SH-SY5Y (cell line): ENCODE measurements around the gene INHBC.

ENCODE experiments used
- GATA2 ChIP-seq: IDR thresholded peaks from 2 replicates; pipeline ENCODE4 v1.6.1; 2011; ENCODE audit warnings: mild to moderate bottlenecking, low read depth, low read length
- GATA3 ChIP-seq: IDR thresholded peaks from 2 replicates; pipeline ENCODE4 v1.6.1; 2011; ENCODE audit warnings: low read depth, mild to moderate bottlenecking, low read length, moderate library complexity

The INHBC gene, protein sequence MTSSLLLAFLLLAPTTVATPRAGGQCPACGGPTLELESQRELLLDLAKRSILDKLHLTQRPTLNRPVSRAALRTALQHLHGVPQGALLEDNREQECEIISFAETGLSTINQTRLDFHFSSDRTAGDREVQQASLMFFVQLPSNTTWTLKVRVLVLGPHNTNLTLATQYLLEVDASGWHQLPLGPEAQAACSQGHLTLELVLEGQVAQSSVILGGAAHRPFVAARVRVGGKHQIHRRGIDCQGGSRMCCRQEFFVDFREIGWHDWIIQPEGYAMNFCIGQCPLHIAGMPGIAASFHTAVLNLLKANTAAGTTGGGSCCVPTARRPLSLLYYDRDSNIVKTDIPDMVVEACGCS

DNA sequence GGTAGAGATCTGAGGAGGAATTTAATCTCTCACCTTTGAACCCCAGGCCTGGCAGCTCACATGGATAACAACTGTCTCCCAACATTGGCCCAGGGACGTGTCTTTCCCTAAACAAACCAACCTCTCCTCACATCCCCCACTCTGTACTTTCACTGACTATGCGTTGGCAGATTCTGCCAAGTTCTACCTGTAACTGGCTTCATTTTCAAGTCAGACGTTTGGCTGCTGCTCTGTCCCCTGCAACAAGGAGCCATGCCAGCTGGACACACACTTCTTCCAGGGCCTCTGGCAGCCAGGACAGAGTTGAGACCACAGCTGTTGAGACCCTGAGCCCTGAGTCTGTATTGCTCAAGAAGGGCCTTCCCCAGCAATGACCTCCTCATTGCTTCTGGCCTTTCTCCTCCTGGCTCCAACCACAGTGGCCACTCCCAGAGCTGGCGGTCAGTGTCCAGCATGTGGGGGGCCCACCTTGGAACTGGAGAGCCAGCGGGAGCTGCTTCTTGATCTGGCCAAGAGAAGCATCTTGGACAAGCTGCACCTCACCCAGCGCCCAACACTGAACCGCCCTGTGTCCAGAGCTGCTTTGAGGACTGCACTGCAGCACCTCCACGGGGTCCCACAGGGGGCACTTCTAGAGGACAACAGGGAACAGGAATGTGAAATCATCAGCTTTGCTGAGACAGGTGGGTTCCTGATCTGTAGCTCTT lies at the start of gene INHBC:
INHBC (plus strand) TSS at position 268 of the 707 bp plus-strand sequence; CDS start at position 371, 103 bp downstream.
- TF ChIP-seq GATA2 (no peak), GATA3 (no peak)

- TF ChIP-seq GATA3 (no peak), GATA2 (no peak)
Measured at GRCh38 chr12:57385586-57385985, 49.0 kb upstream of the INHBC start.

- TF ChIP-seq GATA3 (no peak), GATA2 (no peak)
Measured at GRCh38 chr12:57386187-57386720, 48.3 kb upstream of the INHBC start.

DNA sequence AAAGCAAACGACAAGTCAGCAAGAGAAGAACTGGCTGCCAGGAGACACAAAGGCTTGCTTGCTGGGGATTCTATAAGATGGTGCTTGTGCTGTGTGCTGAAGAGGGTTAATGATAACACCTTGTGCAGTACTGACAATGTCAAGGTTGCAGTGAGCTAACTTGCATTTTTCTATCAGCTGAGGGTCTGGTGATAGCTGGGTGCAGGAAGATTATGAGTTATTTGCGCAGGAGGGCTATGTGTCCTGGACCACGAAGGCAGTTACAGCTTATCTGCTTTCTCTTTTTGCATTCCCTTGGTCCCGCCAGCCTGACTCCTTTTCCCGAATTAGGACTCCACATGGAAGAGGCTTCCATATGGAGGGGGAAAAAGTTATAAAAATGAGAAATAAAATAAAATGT lies 46.2 kb upstream of the INHBC start:
- TF ChIP-seq GATA2 (no peak), GATA3 (no peak)

DNA sequence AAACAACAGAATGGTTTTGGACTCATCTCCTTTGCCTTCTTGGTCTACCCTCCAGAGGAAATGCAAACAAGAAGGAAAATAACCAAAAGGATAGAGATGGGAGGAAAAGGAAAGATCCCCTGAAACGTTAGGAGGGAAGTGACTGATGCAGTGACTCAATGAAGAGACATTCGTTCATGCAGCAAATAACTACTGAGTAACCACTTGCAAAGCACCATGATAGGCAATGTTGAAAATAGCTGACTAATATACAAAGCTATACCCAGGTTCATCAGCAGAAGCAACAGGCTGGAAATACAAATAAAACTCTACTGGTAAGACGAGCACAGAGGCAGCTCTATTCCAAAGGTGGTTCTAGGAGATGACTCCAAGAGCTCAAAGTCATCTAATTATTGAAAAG lies 45.6 kb upstream of the INHBC start:
- TF ChIP-seq GATA2 = no peak
- TF ChIP-seq GATA3 = no peak

DNA sequence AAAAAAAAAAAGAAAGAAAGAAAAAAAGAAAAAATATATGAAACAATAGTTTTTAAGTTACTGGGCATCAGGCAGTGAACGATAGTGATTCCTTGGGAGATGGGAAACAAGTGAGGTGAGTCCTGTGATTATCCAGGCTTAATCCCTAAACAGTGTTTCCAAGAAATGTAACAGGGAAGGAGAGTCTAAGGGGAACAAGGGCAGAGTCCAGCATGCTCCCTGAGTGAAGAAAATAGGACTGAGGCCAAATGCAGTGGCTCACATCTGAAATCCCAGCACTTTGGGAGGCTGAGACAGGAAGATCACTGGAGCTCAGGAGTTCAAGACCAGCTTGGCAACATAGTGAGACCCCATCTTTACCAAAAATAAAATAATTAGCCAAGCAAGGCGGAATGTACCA lies 44.4 kb upstream of the INHBC start:
- TF ChIP-seq GATA3 = no peak

GRCh38 chr12:57395121-57395520 lies 39.5 kb upstream of the INHBC start:
- TF ChIP-seq GATA2 = no peak
- no peak for TF ChIP-seq GATA3

- TF ChIP-seq GATA2 = no peak
- no peak for TF ChIP-seq GATA3
Measured at GRCh38 chr12:57397441-57397840, 37.1 kb upstream of the INHBC start.

DNA sequence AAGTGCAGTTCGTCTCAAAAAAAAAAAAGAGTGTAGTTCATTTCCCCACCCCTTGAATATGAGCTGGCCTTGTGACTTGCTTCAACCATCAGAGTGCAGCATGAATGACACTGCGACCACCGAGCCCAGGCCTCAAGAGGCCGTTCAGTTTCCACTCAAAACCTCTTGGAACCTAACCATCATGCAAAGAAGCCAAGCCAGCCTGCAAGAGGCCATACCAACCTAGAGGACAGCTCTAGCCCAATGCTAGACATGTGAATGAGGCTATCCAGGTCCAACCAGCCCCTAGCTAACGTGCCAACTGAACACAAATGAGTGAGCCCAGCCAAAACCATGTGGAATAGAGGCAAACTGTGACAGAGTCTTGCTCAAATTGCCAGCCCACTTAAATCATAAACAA lies 33.4 kb upstream of the INHBC start:
- no peak for TF ChIP-seq GATA3
- TF ChIP-seq GATA2 = no peak

DNA sequence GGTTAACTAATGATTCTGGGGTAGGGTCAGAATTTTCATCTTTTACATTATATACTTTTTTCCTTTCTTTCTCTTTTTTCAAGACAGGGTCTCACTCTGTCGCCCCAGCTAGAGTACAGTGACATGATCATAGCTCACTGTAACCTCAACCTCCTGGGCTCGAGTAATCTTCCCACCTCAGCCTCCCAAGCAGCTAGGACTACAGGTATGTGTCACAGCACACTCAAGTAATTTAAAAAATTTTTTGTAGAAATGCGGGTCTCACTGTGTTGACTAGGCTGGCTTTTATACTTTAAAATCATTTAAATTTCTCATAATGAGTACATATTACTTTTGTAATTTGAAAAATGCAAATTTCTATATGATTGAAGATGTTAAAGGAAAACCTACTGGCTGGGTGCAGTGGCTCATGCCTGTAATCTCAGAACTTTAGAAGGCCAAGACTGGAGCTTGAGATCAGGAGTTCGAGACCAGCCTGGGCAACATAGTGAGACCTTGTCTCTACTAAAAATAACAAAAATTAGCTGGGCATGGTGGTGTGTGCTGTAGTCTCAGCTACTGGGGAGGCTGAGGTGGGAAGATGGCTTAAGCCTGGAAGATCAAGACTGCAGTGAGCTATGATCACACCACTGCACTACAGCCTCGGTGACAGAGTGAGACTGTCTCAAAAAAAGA lies 29.5 kb upstream of the INHBC start:
- TF ChIP-seq GATA3 (no peak), GATA2 (no peak)

GRCh38 chr12:57410534-57410933 lies 24.1 kb upstream of the INHBC start:
- TF ChIP-seq GATA2 (no peak), GATA3 (no peak)

DNA sequence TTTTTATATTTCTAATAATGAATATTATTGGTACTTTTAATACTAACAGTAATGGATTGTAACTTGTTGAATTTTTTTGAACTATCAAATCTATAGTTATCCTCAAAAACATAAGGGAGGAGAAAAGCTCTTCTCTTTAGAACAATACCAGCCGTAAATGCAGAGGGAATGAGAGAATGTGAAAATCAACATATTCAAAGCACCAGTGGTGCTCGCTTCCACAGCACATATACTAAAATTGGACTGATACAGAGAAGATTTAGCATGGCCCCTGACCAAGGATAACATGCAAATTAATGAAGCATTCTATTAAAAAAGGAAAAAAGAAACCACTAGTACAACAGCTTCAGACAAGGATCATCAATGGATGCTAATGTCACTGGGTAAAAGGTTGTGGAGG lies 19.5 kb upstream of the INHBC start:
- TF ChIP-seq GATA3 (no peak), GATA2 (no peak)

- no peak for TF ChIP-seq GATA3
- no peak for TF ChIP-seq GATA2
Measured at GRCh38 chr12:57416039-57416996, 18.3 kb upstream of the INHBC start.
